ENCODE data around the gene ADSS2. TPM values are rescaled to one million over a fixed set of nuclear protein-coding genes. Genes with fewer than 3 reads are reported as not detected.

Gene ADSS2
- total and polyA plus RNA-seq, 2 of the 4 experiments (the other 2 are of a cell fraction): 14.9 to 30.1 TPM

- no peak overlapping the region for H2BK20ac ChIP-seq (ENCODE audit: low read depth, low read length)
- H3K18ac ChIP-seq (ENCODE audit: low read depth, low read length): no peak overlapping the region
- no peak overlapping the region for H3K23ac ChIP-seq (ENCODE audit: low read depth, low read length)
- no peak overlapping the region for H2AK5ac ChIP-seq (ENCODE audit: low read depth, low read length)
- ATAC-seq (ENCODE audit: low read depth): no peak
- no peak overlapping the region for H3K9ac ChIP-seq (ENCODE audit: low read depth, low read length)
- H3K4me2 ChIP-seq (ENCODE audit: low read depth, low read length): no peak overlapping the region
- no peak overlapping the region for H2AFZ ChIP-seq (replicated peaks; ENCODE audit: low read length, poor library complexity)
- intact Hi-C loops (cut with micrococcal nuclease) (no loop called here), dilution Hi-C loops (cut with HindIII; ENCODE audit: low sequenced_read_pairs, unreplicated experiment) (no loop called here), in situ Hi-C loops (cut with MboI; ENCODE audit: low sequenced_read_pairs) (no loop called here)
- H2AK9ac ChIP-seq (replicated peaks; ENCODE audit: low read depth, low read length, poor library complexity): no peak overlapping the region
- no peaks in the 10 kb centered on the region for H3K9me3 ChIP-seq (ENCODE audit: control insufficient read depth, insufficient read depth, low read length)
- no peaks in the 10 kb centered on the region for H4K20me1 ChIP-seq (ENCODE audit: insufficient read depth, low read length)
- no peak for DNase-seq
- H4K8ac ChIP-seq (ENCODE audit: low read depth in 2 of 2, low read length in 2 of 2): no peak overlapping the region
- H3K79me1 ChIP-seq (ENCODE audit: low read depth in 1 of 2, low read length in 2 of 2): no peaks in the 10 kb centered on the region
- TF ChIP-seq RFX5 (IDR thresholded peaks at IDR 0.05; ENCODE audit: low read depth, low read length) (no peak), MAZ (IDR thresholded peaks at IDR 0.05; ENCODE audit: borderline replicate concordance, low read depth, low read length) (no peak), CHD1 (IDR thresholded peaks at IDR 0.05; ENCODE audit: low read depth, low read length) (no peak), RCOR1 (IDR thresholded peaks at IDR 0.05; ENCODE audit: insufficient replicate concordance, low read length) (no peak), POLR2A (IDR thresholded peaks at IDR 0.05; ENCODE audit: low read depth, low read length) (no peak), FOS (IDR thresholded peaks at IDR 0.05; ENCODE audit: low read depth, low read length) (no peak), USF2 (IDR thresholded peaks at IDR 0.05; ENCODE audit: low read depth, low read length) (no peak), ELK1 (IDR thresholded peaks at IDR 0.05; ENCODE audit: borderline replicate concordance, low read depth, low read length) (no peak), CEBPB (IDR thresholded peaks at IDR 0.05; ENCODE audit: low read depth, low read length) (no peak), CTCF (conservative IDR thresholded peaks at IDR 0.05; ENCODE audit: low read depth, low read length) (no peak), SMC3 (IDR thresholded peaks at IDR 0.05; ENCODE audit: low read depth, low read length) (no peak), RAD21 (IDR thresholded peaks at IDR 0.05; ENCODE audit: low read length) (no peak), MXI1 (IDR thresholded peaks at IDR 0.05; ENCODE audit: borderline replicate concordance, low read depth, low read length) (no peak), BHLHE40 (IDR thresholded peaks at IDR 0.05; ENCODE audit: low read depth, low read length) (no peak), MAFK (IDR thresholded peaks at IDR 0.05; ENCODE audit: low read depth, low read length) (no peak), NFE2L2 (IDR thresholded peaks at IDR 0.05; ENCODE audit: low read depth, low read length) (no peak)
- BruUV-seq (replicated peaks): no TSS peak
- no peaks in the 10 kb centered on the region for H3K36me3 ChIP-seq (ENCODE audit: control insufficient read depth, insufficient read depth, low read length)
- WGBS, 2 experiments (ENCODE audit: extremely low coverage in 2 of 2, insufficient read length in 1 of 2): 0% methylated on average over 1 of the region's 8 CpGs; no CpG with 5 or more reads in 1 of the 2 experiments
- no peak overlapping the region for H3K56ac ChIP-seq (ENCODE audit: extremely low read depth, insufficient read depth, low read length)
- H2BK5ac ChIP-seq (ENCODE audit: low read depth, low read length, poor library complexity, severe bottlenecking): no peak overlapping the region
- H3K4me3 ChIP-seq (ENCODE audit: insufficient read depth, low read depth, low read length): no peak overlapping the region
- POLR2A ChIA-PET (ENCODE audit: unreplicated experiment): no interaction called here
- no peak overlapping the region for H3K4ac ChIP-seq (ENCODE audit: low read depth, low read length)
- no peak overlapping the region for H4K5ac ChIP-seq (ENCODE audit: low read depth, low read length)
- H3K4me1 ChIP-seq (ENCODE audit: control insufficient read depth, insufficient read depth, low read length): peaks cover 6% of the 10 kb centered on the region
- H2BK120ac ChIP-seq (ENCODE audit: low read depth, low read length): no peak overlapping the region
- CTCF ChIA-PET: no interaction called here
- no peaks in the 10 kb centered on the region for H3K27me3 ChIP-seq (ENCODE audit: control insufficient read depth, insufficient read depth, low read length)
- no peak overlapping the region for H3K27ac ChIP-seq (ENCODE audit: insufficient read depth, low read length)
- H4K91ac ChIP-seq (ENCODE audit: insufficient read depth, low read depth, low read length): no peak overlapping the region
- H2BK15ac ChIP-seq (ENCODE audit: low read depth, low read length): no peak overlapping the region
- H3K14ac ChIP-seq (replicated peaks; ENCODE audit: low read depth, low read length): 0 out of 2 replicates have a peak overlapping the region, but pooled peaks have one; percentile 16
- H3K9me1 ChIP-seq (ENCODE audit: insufficient read depth, low read length): peaks cover 3% of the 10 kb centered on the region; the same call in 1 of the 2 replicates
Observed at GRCh38 chr1:244370060-244370637, 81.6 kb downstream of the ADSS2 start.

Data from IMR-90 (cell line).